A549 (cell line): ENCODE results near the gene MEPCE.

Experiments used
- CTCF ChIP-seq: fragments of >200 bp; sonication (Bioruptor Twin); formaldehyde crosslinking; IDR thresholded peaks from 3 replicates; pipeline ENCODE4 v1.5.1; 2016
- RFX5 ChIP-seq: fragments of 450-650 bp; IDR thresholded peaks from 2 replicates; pipeline ENCODE4 v1.7.1; 2014; ENCODE audit warnings: antibody characterized with exemption, mild to moderate bottlenecking, moderate library complexity

- TF ChIP-seq RFX5 (no peak), CTCF (no peak)
Observed at GRCh38 chr7:100386940-100387339, 42.7 kb upstream of the MEPCE start.
